Gastroesophageal sphincter (tissue), 3 donors: ENCODE measurements around the gene IRF2BPL.

ENCODE experiments used
- CTCF ChIP-seq, 4 experiments: fragments of 200-600 bp in 2 of 4; fragments of 450-650 bp in 2 of 4; sonication (generic) in 1 of 4; IDR thresholded peaks; one replicate each; pipeline ENCODE4 v1.5.1; 2017 to 2019; ENCODE audit warnings: antibody characterized with exemption in 4 of 4, mild to moderate bottlenecking in 2 of 4, moderate library complexity in 2 of 4
- EP300 ChIP-seq: sonication (generic); formaldehyde crosslinking; IDR thresholded peaks from one replicate; pipeline ENCODE4 v1.6.1; 2017; ENCODE audit warnings: antibody characterized with exemption, mild to moderate bottlenecking
- POLR2A ChIP-seq, 2 donors: fragments of 450-650 bp; IDR thresholded peaks; one replicate each; pipeline ENCODE4 v1.6.1; 2017; ENCODE audit warnings: antibody characterized with exemption in 2 of 2, mild to moderate bottlenecking in 2 of 2, moderate library complexity in 1 of 2
- POLR2AphosphoS5 ChIP-seq: sonication (generic); formaldehyde crosslinking; IDR thresholded peaks from one replicate; pipeline ENCODE4 v1.6.1; 2017; ENCODE audit warnings: antibody characterized with exemption

DNA sequence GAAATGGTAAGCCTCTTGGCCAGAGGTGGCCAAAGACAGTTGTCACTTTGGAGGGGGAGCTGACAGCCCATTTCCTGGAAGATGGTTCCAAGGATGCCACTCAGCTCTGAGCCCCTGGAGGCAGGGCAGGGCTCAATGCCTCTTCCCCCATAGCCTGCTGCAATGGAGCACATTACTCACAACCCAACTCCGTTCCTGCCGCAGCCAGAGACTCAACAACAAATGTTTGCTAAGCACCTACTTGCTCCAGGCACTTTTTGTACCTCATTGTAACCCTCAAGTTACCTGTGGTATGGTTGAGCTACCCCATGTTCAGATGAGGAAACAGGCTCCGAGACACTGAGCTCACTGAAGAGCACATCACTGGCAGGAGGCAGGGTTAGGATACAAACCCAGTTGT is 19.5 kb downstream of the IRF2BPL start:
- TF ChIP-seq POLR2AphosphoS5, result no peak
- no peak for TF ChIP-seq CTCF (IDR thresholded peaks at IDR 0.05)
- TF ChIP-seq POLR2A (IDR thresholded peaks at IDR 0.05), result no peak
- TF ChIP-seq EP300, result no peak
